IMR-90 (cell line): Measurements from ENCODE around the gene CAVIN2. TPM values are rescaled to one million over a fixed set of nuclear protein-coding genes. Genes with fewer than 3 reads are reported as not detected.

Experiments used
- ATAC-seq: fragments of 200-7000 bp; cut with Tn5 transposase; 2 replicates; pipeline ENCODE4 v1.9.1; 2020; ENCODE audit warnings: low read depth, mild to moderate bottlenecking, moderate library complexity
- BruUV-seq: library from RNA; stranded (reverse); fragments of 400-500 nt; replicated peaks from 2 replicates; lab custom pipeline; 2021; lab: Mats Ljungman, UMichigan
- CTCF ChIA-PET: fragments of 300-600 bp; formaldehyde crosslinking; extraction: SDS; loops from one replicate; lab custom pipeline; 2021; ENCODE audit warnings: antibody characterized with exemption; lab: Yijun Ruan, JAX
- POLR2A ChIA-PET: fragments of 300-600 bp; sonication (Branson Sonifier 250); formaldehyde crosslinking; loops from one replicate; lab custom pipeline; 2022; ENCODE audit warnings: antibody characterized with exemption; ENCODE audit not compliant: unreplicated experiment; lab: Charles Lee
- DNase-seq: peaks from one replicate; pipeline ENCODE4 v3.0.0; 2013
- H2AFZ ChIP-seq: replicated peaks from 2 replicates; pipeline ENCODE3; 2013; ENCODE audit warnings: low read length, mild to moderate bottlenecking; ENCODE audit not compliant: poor library complexity
- H2AK5ac ChIP-seq: 2 replicates; pipeline ENCODE4 v1.6.1; 2013; ENCODE audit warnings: low read depth, low read length, inconsistent platforms
- H2AK9ac ChIP-seq: replicated peaks from 2 replicates; pipeline ENCODE3; 2013; ENCODE audit warnings: mild to moderate bottlenecking, low read depth, low read length, moderate library complexity; ENCODE audit not compliant: poor library complexity
- H2BK120ac ChIP-seq: 2 replicates; pipeline ENCODE4 v1.6.1; 2013; ENCODE audit warnings: low read depth, low read length, inconsistent platforms
- H2BK15ac ChIP-seq: 3 replicates; pipeline ENCODE4 v1.6.1; 2013; ENCODE audit warnings: low read depth, low read length, inconsistent platforms
- H2BK20ac ChIP-seq: 2 replicates; pipeline ENCODE4 v1.6.1; 2013; ENCODE audit warnings: low read depth, mild to moderate bottlenecking, inconsistent platforms, low read length, moderate library complexity
- H2BK5ac ChIP-seq: 2 replicates; pipeline ENCODE4 v1.6.1; 2013; ENCODE audit warnings: mild to moderate bottlenecking, low read depth, low read length, inconsistent platforms; ENCODE audit not compliant: poor library complexity, severe bottlenecking
- H3K14ac ChIP-seq: replicated peaks from 2 replicates; pipeline ENCODE4 v1.6.1; 2013; ENCODE audit warnings: low read depth, low read length, inconsistent platforms
- H3K18ac ChIP-seq: 2 replicates; pipeline ENCODE4 v1.6.1; 2013; ENCODE audit warnings: low read depth, low read length, control low read depth
- H3K23ac ChIP-seq: 2 replicates; pipeline ENCODE4 v1.6.1; 2013; ENCODE audit warnings: low read depth, low read length, inconsistent platforms
- H3K27ac ChIP-seq: 2 replicates; pipeline ENCODE4 v1.5.1; 2013; ENCODE audit warnings: mild to moderate bottlenecking, control low read depth, low read length; ENCODE audit not compliant: insufficient read depth
- H3K27me3 ChIP-seq: 2 replicates; pipeline ENCODE4 v1.6.1; 2013; ENCODE audit warnings: low read length; ENCODE audit not compliant: control insufficient read depth, insufficient read depth
- H3K36me3 ChIP-seq: 2 replicates; pipeline ENCODE4 v1.6.1; 2013; ENCODE audit warnings: low read length, mixed read lengths; ENCODE audit not compliant: control insufficient read depth, insufficient read depth
- H3K4ac ChIP-seq: 2 replicates; pipeline ENCODE4 v1.6.1; 2013; ENCODE audit warnings: low read depth, low read length, inconsistent platforms
- H3K4me1 ChIP-seq: 2 replicates; pipeline ENCODE4 v1.6.1; 2013; ENCODE audit warnings: low read length, mixed read lengths; ENCODE audit not compliant: control insufficient read depth, insufficient read depth
- H3K4me2 ChIP-seq: 2 replicates; pipeline ENCODE4 v1.6.1; 2013; ENCODE audit warnings: low read depth, mild to moderate bottlenecking, control low read depth, low read length, moderate library complexity
- H3K4me3 ChIP-seq: 2 replicates; pipeline ENCODE4 v1.5.1; 2013; ENCODE audit warnings: low read depth, mild to moderate bottlenecking, control low read depth, low read length, moderate library complexity; ENCODE audit not compliant: insufficient read depth
- H3K56ac ChIP-seq: 2 replicates; pipeline ENCODE4 v1.6.1; 2013; ENCODE audit warnings: low read length, inconsistent platforms; ENCODE audit not compliant: insufficient read depth; ENCODE audit errors: extremely low read depth
- H3K79me1 ChIP-seq, 2 experiments: 2 replicates each; pipeline ENCODE4 v1.6.1; 2013; ENCODE audit warnings: low read length in 2 of 2, inconsistent platforms in 1 of 2, low read depth in 1 of 2
- H3K9ac ChIP-seq: 2 replicates; pipeline ENCODE4 v1.6.1; 2013; ENCODE audit warnings: low read depth, low read length, control low read depth
- H3K9me1 ChIP-seq: 2 replicates; pipeline ENCODE4 v1.6.1; 2013; ENCODE audit warnings: low read length, inconsistent platforms; ENCODE audit not compliant: insufficient read depth
- H3K9me3 ChIP-seq: 2 replicates; pipeline ENCODE4 v1.6.1; 2013; ENCODE audit warnings: low read length; ENCODE audit not compliant: control insufficient read depth, insufficient read depth
- H4K20me1 ChIP-seq: 2 replicates; pipeline ENCODE4 v1.6.1; 2013; ENCODE audit warnings: low read length, inconsistent platforms; ENCODE audit not compliant: insufficient read depth
- H4K5ac ChIP-seq: 2 replicates; pipeline ENCODE4 v1.6.1; 2013; ENCODE audit warnings: mild to moderate bottlenecking, low read depth, low read length, control low read depth
- H4K8ac ChIP-seq, 2 experiments: 2 replicates each; pipeline ENCODE4 v1.6.1; 2013; ENCODE audit warnings: low read depth in 2 of 2, low read length in 2 of 2, control low read depth in 1 of 2, inconsistent platforms in 1 of 2
- H4K91ac ChIP-seq: 2 replicates; pipeline ENCODE4 v1.6.1; 2013; ENCODE audit warnings: low read depth, low read length, inconsistent platforms; ENCODE audit not compliant: insufficient read depth
- RCOR1 ChIP-seq: IDR thresholded peaks from 2 replicates; pipeline ENCODE4 v1.6.1; 2012; ENCODE audit warnings: mild to moderate bottlenecking, low read length, improper control_type of control experiment; ENCODE audit not compliant: insufficient replicate concordance
- WGBS, 2 experiments: methylation state at CpG; one replicate each; pipeline versions ENCODE4 v1.1.5 to v1.1.7; 2013; ENCODE audit warnings: missing lambda C conversion rate in 2 of 2; ENCODE audit not compliant: insufficient read length in 1 of 2; ENCODE audit errors: extremely low coverage in 2 of 2; 5-methylcytosine and 5-hydroxymethylcytosine counted together
- dilution Hi-C: fragments of 300-500 bp; cut with HindIII; formaldehyde crosslinking; loops from one replicate; pipeline ENCODE4 v1.14.3; 2018; ENCODE audit warnings: low sequenced_read_pairs; ENCODE audit not compliant: unreplicated experiment
- in situ Hi-C: fragments of 300-500 bp; cut with MboI; formaldehyde crosslinking; loops from 3 replicates; pipeline ENCODE4 v1.14.3; 2019; ENCODE audit warnings: low sequenced_read_pairs, inconsistent platforms, mixed read lengths
- intact Hi-C: fragments of 100-400 bp; cut with micrococcal nuclease; formaldehyde crosslinking; loops from 2 replicates; pipeline ENCODE4 v1.10.0; 2022
- polyA plus RNA-seq, 3 experiments: library from polyadenylated mRNA; depleted of rRNA; stranded (reverse); fragments of >200 nt; gene quantifications; 2 replicates each; pipeline ENCODE4 v1.2.3, GENCODE V29; 2012; ENCODE audit warnings: low replicate concordance in 1 of 3
- total RNA-seq: library from RNA; depleted of rRNA; stranded (reverse); fragments of >200 nt; gene quantifications from 2 replicates; pipeline ENCODE4 v1.2.3, GENCODE V29; 2012

CAVIN2 gene
- total and polyA plus RNA-seq, 2 of the 4 experiments (the other 2 are of a cell fraction) = 7.7 to 11.5 TPM

DNA sequence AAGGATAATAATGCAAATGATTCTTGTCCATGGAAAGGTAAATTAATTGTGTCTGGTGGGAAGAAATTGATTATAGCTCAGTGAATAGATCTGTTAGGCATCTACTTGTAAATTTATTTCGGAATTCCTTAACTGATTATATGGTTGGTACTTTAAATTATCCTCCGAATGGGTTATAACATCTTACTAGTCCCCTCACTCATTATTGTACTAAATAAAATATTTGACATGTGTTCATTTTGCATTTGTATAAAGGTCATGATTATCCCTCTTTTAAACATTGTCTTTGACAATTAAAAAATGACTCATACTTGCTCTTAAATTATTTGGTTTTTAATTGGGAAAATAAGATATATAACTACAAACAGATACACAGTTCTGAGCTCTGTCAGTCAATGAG lies 47.4 kb downstream of the CAVIN2 start:
- Histone ChIP-seq H4K5ac (no peak overlapping the region), H3K36me3 (no peaks in the 10 kb centered on the region), H3K4me3 (no peak overlapping the region), H3K27ac (no peak overlapping the region), H3K9me1 (no peaks in the 10 kb centered on the region), H2AK9ac (no peak overlapping the region), H3K9me3 (no peaks in the 10 kb centered on the region), H3K23ac (no peak overlapping the region), H3K27me3 (peaks cover 2% of the 10 kb centered on the region; the same call in 1 of the 2 replicates), H4K20me1 (no peaks in the 10 kb centered on the region), H2BK120ac (no peak overlapping the region), H3K4me2 (no peak overlapping the region), H3K4me1 (no peaks in the 10 kb centered on the region), H2AFZ (no peak overlapping the region), H2AK5ac (no peak overlapping the region), H3K14ac (no peak overlapping the region), H2BK5ac (no peak overlapping the region), H3K9ac (no peak overlapping the region), H3K18ac (no peak overlapping the region), H4K91ac (no peak overlapping the region), H2BK20ac (no peak overlapping the region), H3K79me1 (no peaks in the 10 kb centered on the region), H2BK15ac (no peak overlapping the region), H3K4ac (no peak overlapping the region), H4K8ac (no peak overlapping the region), H3K56ac (no peak overlapping the region)
- intact Hi-C loops (no loop called here), in situ Hi-C loops (no loop called here), dilution Hi-C loops (no loop called here)
- no TSS peak for BruUV-seq
- no peak for TF ChIP-seq RCOR1
- ChIA-PET POLR2A (no interaction called here), CTCF (interaction anchor here (0.5 kb wide), 1 partner anchor 347 kb away, joined by 3 read pairs; no protein-coding TSS in a partner anchor)
- no peak for ATAC-seq
- WGBS, 2 experiments = no CpG with 5 or more reads among the region's 2 CpGs
- no peak for DNase-seq
